LHCN-M2 (cell line): ENCODE measurements around the gene ATP11A. TPM values are rescaled to one million over a fixed set of nuclear protein-coding genes. Genes with fewer than 3 reads are reported as not detected.

Experiments used
- DNase-seq: peaks from one replicate; pipeline ENCODE4 v3.0.0-alpha.2; 2012; ENCODE audit warnings: low read depth
- total RNA-seq: library from RNA; depleted of rRNA; stranded (reverse); fragments of >200 nt; gene quantifications from 2 replicates; pipeline ENCODE4 v1.2.3, GENCODE V29; 2014

ATP11A gene
- total RNA-seq, 1 experiment from 2014 or later, result 6.7 TPM

GRCh38 chr13:112741185-112741755 lies 51.4 kb downstream of the ATP11A start:
- no peak for DNase-seq

- DNase-seq, result no peak
Observed at GRCh38 chr13:112741835-112742570, 52.2 kb downstream of the ATP11A start.

GRCh38 chr13:112742583-112742982 lies 52.7 kb downstream of the ATP11A start:
- no peak for DNase-seq

- no peak for DNase-seq
Observed at GRCh38 chr13:112743451-112744167, 53.8 kb downstream of the ATP11A start.

- DNase-seq, result peak; percentile 27
Observed at GRCh38 chr13:112744168-112745021, 54.6 kb downstream of the ATP11A start.

- DNase-seq, result no peak
Observed at GRCh38 chr13:112746044-112746443, 56.2 kb downstream of the ATP11A start.

- DNase-seq, result no peak
Observed at GRCh38 chr13:112747256-112747655, 57.4 kb downstream of the ATP11A start.

GRCh38 chr13:112748947-112749735 lies 59.3 kb downstream of the ATP11A start:
- no peak for DNase-seq

GRCh38 chr13:112750570-112750969 lies 60.7 kb downstream of the ATP11A start:
- no peak for DNase-seq

- DNase-seq, result no peak
Observed at GRCh38 chr13:112751617-112752016, 61.8 kb downstream of the ATP11A start.

GRCh38 chr13:112752211-112752610 lies 62.4 kb downstream of the ATP11A start:
- no peak for DNase-seq

GRCh38 chr13:112752711-112753541 lies 63.1 kb downstream of the ATP11A start:
- no peak for DNase-seq

GRCh38 chr13:112753833-112754232 lies 64.0 kb downstream of the ATP11A start:
- DNase-seq, result no peak

- DNase-seq, result no peak
Observed at GRCh38 chr13:112754281-112755025, 64.6 kb downstream of the ATP11A start.

GRCh38 chr13:112755331-112755730 lies 65.5 kb downstream of the ATP11A start:
- no peak for DNase-seq

GRCh38 chr13:112756081-112756480 lies 66.2 kb downstream of the ATP11A start:
- no peak for DNase-seq

- no peak for DNase-seq
Observed at GRCh38 chr13:112756511-112756966, 66.7 kb downstream of the ATP11A start.

GRCh38 chr13:112756967-112757758 lies 67.3 kb downstream of the ATP11A start:
- no peak for DNase-seq

GRCh38 chr13:112757759-112758086 lies 67.9 kb downstream of the ATP11A start:
- DNase-seq, result no peak
